Measurements from ENCODE around the gene IFI44.

The IFI44 gene, protein sequence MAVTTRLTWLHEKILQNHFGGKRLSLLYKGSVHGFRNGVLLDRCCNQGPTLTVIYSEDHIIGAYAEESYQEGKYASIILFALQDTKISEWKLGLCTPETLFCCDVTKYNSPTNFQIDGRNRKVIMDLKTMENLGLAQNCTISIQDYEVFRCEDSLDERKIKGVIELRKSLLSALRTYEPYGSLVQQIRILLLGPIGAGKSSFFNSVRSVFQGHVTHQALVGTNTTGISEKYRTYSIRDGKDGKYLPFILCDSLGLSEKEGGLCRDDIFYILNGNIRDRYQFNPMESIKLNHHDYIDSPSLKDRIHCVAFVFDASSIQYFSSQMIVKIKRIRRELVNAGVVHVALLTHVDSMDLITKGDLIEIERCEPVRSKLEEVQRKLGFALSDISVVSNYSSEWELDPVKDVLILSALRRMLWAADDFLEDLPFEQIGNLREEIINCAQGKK

DNA sequence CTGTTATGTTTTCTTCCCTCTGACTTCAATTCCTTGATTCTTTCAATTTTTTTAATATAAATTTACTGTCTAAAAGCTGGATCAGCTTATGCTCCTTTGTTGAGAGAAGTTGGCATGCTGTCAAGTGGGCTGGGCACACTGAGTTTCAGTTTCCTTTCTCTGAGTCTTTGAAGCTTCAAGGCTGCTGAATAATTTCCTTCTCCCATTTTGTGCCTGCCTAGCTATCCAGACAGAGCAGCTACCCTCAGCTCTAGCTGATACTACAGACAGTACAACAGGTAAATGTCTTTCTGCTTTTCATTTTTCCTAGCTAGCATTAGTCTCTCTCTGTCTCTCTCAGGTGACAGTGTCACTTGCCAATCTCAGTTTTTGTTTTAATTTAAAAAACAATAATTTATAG is at the start of gene IFI44:
Gene IFI44 (plus strand): TSS at position 204 of the 400 bp plus-strand sequence. CDS start 365 bp downstream, outside the sequence.
- peak; percentile 87 for DNase-seq

DNA sequence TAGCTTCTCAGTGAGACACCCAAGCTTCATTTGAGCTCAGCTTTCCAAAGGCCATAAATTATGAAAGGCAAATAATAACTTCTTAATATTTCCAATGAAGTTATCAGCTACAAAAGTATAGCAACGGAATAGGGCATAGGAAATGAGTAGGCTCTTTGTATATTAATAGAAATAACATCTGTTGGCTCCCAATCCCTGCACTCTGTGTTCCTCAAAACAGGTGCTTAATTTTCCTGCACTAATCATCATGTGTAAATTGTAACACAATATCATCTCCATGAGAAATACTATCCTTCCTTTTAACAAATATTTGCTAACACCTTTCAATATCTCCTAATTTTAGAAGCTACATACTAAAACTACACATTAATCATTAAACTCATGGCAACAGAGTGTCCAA is 48.6 kb upstream of the IFI44 start:
- no peak for DNase-seq

DNA sequence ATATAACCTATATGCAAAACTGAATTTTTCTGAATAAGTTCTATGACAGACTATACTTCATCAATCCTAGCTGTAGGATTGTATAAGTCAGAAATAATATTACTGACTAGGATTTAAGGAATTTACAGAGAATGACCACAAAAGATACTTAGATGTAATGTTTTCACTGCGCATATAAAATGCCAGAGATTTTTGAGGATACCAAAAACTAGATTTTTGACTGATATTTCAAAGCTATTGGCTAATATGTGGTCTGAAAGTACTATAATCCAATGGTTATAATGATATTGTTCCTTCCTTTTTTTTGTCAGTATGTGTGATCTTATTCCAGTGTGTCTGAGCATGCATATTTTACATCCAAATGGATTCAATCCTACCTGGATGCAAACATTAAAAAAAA is 46.4 kb upstream of the IFI44 start:
- DNase-seq, result no peak

DNA sequence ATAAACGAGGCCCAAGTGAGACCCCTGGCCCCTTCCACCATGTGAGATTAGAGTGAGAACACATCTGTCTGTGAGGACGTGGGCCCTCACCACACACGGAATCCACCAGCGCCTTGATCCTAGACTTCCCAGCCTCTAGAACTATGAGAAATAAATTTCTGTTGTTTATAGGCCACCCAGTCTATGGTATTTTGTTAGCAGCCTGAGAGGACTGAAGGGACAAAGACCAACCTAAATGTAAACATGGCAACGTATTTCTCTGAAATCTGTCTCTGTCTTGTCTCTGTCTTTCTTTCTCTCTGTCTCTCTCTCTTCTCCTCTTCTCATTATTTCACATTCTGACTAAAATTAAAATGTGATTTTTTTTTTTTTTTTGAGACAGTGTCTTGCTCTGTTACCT is 45.0 kb upstream of the IFI44 start:
- DNase-seq, result no peak

DNA sequence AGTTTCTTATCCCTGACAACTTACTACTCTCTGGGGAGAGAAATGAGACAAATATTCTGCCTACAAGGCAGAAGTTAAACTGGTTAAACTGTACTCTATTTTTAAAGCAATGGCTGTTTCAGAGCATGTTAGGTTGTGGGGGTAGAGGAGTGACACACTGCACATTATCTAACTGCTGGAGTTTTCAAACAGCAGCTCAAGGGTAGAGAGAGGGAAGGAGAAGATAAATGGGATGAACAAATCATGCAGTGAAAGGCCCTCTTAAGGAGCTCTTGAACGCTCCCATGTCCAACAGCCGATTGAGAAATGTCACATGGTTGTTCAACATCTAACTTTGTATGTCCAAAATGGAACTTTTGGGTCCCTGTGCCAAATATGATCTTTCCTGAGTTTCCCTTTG is 43.4 kb upstream of the IFI44 start:
- DNase-seq, result no peak

DNA sequence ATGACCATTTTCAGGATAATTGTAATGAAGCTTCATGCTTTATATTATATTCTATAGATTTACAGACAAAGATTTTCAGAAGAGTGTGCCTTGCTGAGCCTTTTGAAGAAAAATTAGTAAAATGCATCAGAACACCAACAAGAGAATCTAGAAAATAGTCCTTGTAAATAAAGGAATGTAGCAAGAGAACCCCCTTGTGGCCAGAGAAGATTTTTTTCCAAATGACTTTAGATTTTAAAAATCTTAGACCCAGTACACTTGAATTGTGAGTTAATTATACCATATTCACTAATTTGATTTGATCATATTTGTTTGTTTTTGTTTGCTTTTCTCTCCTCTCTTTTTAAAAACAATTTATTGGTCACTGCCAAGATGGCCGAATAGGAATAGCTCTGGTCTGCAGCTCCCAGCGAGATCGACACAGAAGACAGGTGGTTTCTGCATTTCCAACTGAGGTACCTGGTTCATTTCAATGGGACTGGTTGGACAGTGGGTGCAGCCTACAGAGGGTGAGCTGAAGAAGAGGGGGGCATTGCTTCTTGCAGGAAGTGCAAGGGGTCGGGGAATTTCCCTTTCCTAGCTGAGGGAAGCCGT is 42.2 kb upstream of the IFI44 start:
- peak; percentile 6 for DNase-seq

DNA sequence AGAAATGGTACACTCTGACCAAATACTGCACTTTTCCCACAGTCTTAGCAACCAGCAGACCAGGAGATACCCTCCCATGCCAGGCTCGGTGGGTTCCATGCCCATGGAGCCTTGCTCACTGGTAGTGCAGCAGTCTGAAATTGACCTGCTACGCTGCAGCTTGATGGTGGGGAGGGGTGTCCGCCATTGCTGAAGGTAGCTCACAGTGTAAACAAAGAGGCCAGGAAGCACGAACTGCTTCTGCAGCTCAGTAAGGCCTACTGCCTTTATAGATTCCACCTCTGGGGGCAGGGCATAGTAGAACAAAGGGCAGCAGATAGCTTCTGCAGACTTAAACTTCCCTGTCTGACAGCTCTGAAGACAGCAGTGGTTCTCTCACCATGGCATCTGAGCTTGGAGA is 41.7 kb upstream of the IFI44 start:
- no peak for DNase-seq

DNA sequence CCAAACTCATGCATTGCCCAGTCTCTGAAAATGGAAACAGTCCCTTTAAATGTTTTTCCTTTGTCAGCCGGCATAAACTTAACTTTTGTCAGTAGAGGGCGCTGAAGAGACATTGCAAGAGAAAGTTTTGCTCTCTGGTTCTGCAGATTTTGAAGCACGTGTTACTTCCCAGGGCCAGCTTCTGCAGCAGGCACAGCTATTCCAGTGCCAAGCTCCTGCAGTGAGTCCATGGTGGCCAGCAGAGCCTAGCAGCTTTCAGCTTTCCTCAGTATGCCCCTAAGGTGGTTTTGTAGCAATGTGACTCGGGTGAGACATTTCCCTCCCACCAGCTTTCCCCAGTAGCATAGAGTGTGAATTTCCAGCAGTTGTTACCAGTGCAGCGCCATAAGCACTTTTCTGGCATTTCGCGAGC is 32.0 kb upstream of the IFI44 start:
- DNase-seq, result peak; percentile 76

DNA sequence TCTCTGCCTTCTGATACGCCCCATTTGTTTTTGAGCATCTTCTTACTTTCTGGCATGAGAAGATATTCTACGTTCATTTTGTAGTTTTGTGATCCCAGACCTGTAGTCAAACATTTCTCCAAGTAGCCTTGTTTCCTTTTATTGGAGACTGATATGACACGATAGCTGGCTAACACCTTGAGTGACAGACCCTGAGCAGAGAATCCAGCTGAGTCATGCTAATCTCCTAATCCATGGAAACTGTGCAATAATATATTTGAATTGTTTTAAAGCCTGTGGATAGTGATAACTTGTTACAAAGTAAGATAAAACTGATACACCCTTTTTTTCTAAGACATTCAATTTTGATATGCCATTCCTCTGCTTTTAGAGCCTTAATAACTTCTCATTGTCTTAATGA is 30.6 kb upstream of the IFI44 start:
- DNase-seq, result no peak

DNA sequence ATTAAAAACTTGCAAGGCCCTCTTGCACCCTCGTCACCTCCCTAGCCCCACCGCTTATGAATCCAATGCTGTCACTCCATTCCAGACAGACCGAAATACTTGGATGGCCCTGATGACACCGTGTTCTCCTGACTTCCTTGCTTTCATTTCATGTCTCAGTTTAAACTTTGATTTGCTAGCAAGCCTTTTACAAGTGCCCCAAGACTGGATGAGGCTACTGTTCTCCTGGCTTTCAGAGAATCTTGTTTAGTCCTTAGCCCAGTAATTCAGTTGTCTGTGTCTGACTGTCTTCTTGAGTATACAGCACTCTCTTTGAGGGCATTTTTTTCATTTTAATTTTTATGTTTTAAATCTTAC is 30.2 kb upstream of the IFI44 start:
- no peak for DNase-seq

DNA sequence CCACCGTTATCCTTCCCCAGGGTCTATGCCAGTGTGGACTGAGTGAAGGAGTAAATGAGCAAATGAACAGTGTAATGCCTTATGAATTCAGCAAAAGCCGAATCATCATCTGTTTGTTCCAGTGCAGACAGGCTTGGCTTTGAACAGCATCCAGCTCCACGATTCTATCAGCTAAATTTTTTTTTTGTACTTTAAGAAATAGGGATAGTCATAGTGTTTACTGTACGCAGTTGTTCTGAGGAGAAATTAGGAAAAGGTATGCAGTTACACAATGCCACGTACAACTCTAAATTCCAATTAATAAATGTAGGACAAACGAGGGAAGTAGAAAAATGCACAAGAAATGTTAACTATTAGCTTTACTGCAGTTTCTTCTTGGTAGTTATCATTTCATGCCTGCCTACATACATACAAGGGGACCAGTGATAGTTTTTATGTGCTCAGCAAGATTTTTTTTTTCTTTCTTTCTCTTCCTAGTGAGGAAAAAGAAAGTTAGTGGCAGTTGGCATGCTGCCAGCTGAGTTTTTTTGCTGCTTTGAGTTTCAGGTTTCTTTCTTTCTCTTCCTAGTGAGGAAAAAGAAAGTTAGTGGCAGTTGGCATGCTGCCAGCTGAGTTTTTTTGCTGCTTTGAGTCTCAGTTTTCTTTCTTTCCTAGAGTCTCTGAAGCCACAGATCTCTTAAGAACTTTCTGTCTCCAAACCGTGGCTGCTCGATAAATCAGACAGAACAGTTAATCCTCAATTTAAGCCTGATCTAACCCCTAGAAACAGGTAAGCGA is 29.6 kb upstream of the IFI44 start, which contains the start of gene IFI44L:
Gene IFI44L (plus strand): TSS at position 646 of the 777 bp plus-strand sequence. CDS start 7,468 bp downstream, outside the sequence.
- peak; percentile 78 for DNase-seq

DNA sequence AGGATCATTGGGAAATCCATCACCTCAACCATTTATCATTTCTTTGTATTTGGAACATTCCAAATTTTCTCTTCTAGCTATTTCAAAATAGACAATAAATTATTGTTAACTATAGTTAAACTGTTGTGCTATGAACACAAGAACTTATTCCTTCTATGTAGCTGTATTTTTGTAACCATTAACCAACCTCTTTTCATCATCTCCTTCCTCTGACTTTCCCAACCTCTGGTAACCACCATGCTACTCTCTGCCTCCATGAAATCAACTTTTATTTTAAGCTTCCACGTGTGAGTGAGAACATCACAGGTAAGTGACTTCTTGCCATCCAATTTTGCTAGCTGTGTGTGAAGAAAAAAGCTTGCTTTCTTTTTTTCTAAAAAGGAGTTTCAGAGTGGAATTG is 29.0 kb upstream of the IFI44 start:
- no peak for DNase-seq

DNA sequence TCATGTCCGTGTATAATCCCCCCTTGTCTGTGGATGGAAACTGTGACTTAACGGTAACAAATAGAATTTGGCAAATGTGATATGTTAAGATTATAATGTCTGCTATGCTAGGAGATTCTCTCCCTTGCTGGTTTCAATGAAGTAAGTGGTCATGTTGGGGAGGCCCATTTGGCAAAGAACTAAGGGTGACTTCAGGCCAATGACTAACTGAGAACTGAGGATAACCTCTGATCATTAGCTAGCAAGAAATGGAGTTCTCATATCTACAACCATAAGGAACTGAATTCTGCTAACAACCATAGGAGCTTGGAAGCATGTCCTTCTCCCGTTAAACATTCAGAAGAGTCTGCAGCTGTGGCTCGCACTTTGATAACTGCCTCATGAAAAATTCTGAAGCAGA is 27.1 kb upstream of the IFI44 start:
- no peak for DNase-seq

DNA sequence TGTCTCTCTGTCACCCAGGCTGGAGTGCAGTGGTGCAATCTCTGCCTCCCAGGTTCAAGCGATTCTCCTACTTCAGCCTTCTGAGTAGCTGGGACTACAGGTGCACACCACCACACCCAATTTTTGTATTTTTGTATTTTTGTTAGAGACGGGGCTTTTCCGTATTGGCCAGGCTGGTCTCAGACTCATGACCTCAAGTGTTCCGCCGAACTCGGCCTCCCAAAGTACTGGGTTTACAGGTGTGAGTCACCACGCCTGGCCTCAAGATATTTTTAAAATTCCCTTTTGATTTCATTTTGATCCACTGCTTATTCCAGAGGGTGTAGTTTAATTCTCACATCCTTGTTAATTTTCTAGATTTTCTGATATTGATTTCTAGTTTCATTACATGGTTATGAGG is 25.6 kb upstream of the IFI44 start:
- DNase-seq, result no peak

DNA sequence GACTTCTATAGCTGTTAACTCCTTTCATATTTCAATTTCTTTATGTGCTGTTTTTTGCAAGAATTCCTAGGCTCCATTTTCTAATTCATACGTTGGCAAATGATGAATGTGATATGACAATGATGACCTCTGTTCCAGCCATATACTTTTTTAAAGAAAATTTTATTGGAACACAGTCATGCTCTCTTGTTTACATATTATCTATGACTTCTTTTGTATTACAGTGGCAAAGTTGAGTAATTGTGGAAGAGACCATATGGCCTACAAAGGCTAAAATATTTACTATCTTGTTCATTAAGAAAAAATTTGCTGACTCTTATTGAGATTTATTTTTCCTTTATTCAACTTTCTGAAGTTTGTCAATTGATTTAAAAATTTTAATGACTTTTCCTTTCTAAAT is 22.3 kb upstream of the IFI44 start:
- DNase-seq, result no peak

DNA sequence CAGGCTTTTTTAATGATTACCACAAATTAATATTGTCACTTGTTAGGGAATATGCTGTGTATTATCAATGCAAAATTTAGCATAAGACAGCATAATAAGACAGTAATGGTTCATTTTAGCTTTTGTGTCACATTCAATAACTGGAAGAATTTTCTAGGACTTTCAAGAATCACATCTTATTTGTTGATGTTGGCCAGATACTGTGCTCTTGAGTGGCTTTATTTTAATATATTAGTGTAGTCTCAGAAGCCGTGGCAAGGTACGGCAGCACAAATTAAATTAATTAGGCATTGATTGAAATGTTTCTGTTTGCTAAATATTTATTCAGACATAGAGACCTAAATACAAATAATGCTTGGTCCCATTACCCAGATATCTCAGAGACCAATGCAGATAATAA is 19.0 kb upstream of the IFI44 start:
- no peak for DNase-seq

DNA sequence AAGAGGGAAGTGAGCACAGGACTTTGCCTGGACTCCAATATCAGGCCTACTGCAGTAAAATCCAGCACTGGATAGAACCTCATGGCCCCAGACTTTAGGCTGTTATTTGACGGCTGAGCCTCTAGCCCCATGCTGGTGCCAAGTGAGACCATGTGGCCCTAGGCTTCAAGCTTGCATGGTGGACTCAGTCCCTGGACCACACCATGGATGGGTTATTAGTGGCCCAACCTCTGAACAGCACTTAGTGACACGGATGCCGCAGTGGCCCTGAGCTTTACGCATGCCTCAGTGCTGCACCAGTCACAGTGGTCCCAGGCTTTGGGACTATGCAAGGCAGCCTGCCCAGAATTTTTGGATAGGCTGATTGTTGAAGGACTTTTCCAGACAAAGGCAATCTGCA is 16.4 kb upstream of the IFI44 start:
- DNase-seq, result no peak

DNA sequence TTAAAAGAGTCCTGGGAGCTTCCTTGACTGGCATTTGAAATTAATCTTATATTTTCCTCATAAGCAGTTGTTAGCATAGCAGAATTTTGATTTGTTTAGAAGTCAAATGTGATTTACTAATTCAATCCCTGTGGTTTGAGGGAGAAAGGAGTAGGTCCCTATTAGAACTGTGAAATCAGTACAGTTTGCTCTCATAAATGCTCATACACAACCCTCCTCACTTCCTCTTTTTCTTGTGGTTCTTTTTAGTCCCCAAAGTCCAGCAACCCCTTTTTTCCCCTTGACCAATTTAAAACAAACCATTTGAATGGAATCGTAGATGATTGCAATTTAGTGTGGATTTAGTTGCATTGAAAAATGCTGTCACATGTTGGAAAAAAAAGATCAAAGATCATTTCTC is 9.2 kb upstream of the IFI44 start:
- no peak for DNase-seq

DNA sequence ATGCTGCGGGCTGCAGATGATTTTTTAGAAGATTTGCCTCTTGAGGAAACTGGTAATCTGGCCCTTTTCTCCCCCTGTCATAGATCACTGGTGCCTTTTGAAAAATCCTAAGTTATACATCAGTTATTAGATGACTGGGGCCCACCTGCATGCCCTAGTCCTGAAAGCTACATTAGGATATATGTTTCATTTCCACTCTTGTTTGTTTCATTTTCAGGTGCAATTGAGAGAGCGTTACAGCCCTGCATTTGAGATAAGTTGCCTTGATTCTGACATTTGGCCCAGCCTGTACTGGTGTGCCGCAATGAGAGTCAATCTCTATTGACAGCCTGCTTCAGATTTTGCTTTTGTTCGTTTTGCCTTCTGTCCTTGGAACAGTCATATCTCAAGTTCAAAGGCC is 8.1 kb upstream of the IFI44 start:
- no peak for DNase-seq

DNA sequence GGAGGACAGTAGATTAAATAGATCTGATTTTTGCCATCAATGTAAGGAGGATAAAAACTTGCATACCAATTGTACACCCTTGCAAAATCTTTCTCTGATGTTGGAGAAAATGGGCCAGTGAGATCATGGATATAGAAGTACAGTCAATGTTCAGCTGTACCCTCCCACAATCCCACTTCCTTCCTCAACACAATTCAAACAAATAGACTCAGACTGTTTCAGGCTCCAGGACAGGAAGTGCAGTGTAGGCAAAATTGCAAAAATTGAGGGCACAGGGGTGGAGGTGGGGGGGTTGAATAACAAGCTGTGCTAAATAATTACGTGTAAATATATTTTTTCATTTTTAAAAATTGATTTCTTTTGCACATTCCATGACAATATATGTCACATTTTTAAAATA is 3.9 kb upstream of the IFI44 start:
- peak; percentile 3 for DNase-seq

DNA sequence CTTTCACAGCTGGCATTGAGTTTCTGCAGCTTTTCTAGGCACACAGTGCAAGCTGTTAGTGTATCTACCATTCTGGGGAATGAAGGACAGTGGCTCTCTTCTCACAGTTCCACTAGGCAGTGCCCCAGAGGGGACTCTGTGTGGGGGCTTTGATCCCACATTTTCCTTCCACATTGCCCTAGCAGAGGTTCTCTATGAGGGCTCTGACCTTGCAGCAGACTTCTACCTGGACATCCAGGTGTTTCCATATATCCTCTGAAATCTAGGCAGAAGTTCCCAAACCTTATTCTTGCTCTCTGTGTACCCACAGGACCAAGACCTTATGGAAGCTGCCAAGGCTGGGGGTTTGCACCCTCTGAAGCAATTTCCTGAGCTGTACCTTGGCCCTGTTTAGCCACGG is 2.4 kb upstream of the IFI44 start:
- DNase-seq, result no peak

DNA sequence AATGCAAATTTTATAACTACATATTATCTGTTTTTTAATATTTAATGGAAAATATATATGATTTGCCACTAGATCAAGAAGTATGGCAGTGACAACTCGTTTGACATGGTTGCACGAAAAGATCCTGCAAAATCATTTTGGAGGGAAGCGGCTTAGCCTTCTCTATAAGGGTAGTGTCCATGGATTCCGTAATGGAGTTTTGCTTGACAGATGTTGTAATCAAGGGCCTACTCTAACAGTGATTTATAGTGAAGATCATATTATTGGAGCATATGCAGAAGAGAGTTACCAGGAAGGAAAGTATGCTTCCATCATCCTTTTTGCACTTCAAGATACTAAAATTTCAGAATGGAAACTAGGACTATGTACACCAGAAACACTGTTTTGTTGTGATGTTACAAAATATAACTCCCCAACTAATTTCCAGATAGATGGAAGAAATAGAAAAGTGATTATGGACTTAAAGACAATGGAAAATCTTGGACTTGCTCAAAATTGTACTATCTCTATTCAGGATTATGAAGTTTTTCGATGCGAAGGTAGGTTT is 556 bp downstream of the IFI44 start:
- no peak for DNase-seq

DNA sequence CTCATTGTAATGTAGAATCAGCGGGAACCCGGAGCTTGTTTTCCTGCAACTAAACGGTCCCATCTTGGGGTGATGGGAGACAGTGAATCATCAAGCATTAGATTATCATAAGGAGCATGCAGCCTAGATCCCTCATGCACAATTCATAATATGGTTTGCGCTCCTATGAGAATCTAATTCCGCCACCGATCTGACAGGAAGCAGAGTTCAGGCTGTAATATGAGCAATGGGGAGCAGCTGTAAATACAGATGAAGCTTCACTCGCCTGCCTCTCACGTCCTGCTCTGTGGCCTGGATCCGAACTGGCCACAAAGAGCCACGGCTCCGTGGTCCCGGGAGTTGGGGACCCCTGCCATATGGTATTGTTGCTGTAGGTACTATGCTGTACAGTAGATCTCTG is 1.6 kb downstream of the IFI44 start:
- no peak for DNase-seq
